Measurements from ENCODE around the gene TLX1.
A peak's percentile ranks its signal among the peaks of the same experiment; 100 is the strongest.
"Not testable (repeated sequence)": the region's sequence is repeated elsewhere in the genome, so short reads cannot be mapped to it uniquely, and the experiment has no call there.

The TLX1 gene

DNA sequence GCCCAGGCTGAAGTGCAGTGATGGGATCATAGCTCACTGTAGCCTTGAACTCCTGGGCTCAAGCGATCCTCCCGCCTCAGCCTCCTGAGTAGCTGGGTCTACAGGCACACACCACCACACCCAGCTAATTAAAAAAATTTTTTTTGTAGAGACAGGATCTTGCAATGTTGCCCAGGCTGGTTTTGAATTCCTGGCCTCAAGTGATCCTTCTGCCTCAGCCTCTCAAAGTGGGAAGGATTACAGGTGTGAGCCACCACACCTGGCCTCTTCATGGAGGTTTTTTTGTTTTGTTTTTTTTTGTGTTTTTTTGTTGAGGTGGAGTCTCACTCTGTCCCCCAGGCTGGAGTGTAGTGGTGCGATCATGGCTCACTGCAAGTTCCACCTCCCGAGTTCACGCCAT, 23.4 kb downstream of the TLX1 start:
- DNase-seq, result not testable (repeated sequence)

DNA sequence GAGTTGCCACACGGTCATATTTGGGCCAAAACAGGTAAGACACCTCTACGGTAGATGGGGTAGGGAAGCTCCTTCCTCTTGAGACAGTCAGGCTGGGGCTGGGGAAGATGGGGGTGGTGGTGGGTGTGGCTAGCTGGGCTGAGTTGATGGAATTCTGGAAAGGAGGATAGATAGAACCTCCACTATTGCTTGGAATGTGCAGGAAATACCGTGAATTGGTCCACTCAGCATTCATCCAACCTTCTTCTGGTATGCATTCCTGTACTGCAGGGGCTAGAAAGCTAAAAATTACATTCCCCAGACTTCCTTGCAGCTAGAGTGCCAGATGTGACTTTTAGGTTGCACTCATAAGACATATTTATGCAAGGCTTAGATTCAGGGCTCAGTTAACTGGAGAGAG, 24.8 kb downstream of the TLX1 start:
- DNase-seq, result no peak

DNA sequence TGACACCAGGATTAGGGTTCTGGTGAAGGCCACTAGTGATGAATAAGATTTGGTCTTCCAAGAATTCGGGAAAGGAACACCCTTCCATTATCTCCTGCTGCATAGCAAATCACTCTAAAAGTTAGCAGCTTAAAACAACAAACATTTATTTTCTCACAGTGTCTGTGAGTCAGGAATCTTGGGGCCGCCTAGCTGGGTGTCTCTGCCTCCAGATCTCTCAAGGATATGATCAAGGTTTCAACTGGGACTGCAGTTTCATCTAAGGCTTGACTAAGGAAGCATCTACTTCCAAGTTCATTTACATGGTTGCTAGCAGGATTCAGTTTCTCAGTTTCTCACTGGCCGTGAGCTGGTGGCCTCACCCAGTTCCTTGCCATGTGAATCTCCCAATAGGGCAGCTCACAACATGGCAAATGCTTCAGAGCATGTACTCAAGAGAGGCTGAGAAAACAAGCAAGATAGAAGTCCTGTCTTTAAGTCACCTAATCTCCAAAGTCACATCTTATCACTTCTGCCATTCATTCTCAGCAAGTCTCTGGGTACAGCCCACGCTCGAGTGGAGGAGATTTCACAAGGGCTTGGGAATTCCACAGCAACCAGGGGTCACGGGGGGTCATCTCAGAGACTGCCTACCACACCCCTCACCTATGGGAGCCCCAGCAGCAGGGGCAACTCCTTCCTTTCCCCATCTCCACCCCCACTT, 26.8 kb downstream of the TLX1 start:
- no peak for DNase-seq

DNA sequence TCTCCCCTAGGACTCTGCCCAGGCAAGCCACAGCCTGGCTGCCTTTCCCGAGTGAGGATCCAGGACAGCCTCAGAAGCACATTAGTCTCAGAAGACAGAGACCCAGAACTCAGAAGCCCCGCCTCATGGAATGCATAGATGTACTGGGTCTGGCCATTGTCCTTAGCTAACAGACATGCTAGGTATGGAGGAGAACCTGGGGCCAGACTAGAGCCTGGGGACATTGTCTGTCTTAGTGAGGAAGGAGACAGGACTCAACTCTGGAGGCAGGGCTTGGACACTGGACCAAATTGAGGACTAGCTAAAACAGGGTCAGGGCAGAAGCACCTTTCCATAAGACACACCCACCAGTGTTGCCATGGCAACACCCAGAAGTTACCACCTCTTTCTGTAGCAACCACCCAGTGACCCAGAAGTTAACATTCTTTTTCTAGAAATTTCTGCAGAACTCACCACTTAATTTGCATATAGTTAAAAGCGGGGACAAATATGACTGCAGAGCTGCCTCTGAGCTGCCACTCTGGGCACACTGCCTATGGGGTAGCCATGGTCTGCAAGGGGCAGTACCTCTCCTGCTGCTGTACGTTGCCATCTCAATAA, 27.5 kb downstream of the TLX1 start:
- DNase-seq, result no peak

DNA sequence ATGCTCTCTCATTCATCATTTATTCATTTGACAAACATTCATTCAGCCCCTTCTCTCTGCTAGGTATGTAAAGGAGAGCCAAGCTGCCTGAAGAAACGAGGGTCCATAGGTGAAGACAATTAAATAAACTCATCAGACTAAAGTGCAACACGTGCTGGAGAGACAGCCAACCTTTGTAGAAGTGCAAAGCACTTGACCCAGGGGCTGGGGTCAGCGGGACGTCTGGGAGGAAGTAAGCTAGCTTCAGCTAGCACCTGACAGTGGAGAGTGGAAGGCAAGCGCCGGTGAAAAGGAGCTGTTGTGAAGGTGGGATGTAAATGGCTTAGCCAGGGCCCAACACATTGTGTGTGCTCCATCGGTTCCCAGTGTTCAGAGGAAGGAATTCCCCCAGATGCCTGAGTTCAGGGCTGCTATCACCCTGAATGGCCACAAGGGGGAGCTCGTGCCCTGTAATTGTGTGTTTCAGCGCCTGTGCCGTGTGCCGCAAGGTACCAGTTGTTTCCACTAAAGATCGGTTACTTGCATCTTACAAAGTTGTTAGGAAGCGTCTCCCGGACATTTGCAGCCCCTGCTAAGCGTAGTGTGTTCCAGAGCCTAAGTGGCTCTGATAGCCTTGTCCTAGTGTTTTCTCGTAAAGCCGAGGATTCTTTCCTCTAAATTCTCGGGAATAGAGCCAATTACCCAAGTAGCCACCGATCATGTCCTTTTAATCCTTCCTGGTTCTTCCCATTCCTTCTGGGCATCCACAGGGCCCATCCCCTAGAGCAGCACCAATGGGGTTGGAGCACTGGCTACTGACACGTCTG, 30.6 kb downstream of the TLX1 start:
- peak; percentile 46 to 59 for DNase-seq

DNA sequence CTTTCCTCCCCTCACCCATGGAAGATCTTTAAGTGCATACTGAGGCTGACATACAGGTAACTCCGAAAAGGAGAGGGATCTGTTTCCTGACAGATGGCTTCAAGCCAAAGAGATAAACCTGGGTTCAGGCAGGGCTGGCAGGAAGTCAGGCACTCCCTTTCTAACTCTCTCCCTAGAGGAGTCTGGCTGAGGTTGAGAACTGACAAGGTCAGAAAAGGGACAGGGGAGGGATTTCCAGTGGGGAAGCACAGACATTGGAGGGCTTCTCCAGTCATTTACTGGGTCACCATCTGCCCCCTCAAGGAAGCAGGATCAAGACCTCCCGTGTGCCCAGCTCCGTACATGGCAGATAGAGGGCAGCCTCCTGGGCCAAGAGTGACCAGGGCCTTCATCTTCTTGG, 31.6 kb downstream of the TLX1 start:
- no peak for DNase-seq

DNA sequence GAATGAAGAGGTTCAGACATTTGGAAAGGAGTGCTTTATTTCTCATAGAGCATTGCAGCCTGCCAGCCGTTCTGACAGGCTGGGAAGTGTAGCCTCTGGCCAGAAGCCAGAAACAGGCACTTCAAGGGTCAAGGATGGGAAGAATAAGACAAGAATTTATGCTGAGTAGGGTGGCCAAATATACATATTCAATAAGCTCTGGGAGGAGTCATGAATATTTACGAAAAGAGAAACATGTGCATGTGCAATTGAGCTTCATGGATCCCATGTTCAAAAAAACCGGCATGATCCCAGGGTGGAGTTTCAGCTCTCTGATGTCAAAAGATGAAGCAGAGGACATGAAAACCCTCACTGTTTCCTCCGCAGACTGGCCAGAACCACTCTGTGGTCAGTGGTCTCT, 32.9 kb downstream of the TLX1 start:
- no peak for DNase-seq

DNA sequence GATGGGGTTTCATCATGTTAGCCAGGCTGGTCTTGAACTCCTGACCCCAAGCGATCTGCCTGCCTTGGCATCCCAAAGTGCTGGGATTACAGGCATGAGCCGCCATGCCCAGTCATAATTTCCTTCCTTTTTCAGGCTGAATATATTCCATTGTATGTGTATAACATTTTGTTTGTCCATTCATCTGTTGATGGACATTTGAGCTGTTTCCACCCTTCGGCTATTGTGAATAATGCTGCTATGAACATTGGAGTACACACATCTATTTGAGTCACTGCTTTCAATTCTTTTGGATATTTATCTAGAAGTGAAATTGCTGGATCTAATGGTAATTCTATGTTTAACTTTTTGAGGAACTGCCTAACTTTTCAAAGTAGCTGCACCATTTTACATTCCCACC, 34.6 kb downstream of the TLX1 start:
- DNase-seq, result no peak

DNA sequence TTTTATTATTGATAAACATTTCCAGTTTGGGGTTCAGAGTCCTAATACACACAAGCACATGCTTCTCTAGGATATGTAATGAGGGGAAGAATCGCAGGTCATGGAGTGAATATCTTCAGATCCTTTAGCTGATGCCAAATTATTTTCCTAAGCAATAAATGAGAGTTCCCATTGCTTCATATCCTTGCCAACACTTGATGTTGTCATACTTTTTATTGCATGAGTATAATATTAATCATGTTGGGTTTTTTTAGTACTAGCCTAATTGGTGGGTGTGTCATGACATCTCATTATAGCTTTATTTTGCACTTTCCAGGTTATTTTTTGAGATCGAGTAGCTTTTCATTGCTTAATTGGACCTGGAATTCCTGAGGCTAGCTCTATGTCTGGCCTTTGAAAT, 35.3 kb downstream of the TLX1 start:
- DNase-seq, result no peak

DNA sequence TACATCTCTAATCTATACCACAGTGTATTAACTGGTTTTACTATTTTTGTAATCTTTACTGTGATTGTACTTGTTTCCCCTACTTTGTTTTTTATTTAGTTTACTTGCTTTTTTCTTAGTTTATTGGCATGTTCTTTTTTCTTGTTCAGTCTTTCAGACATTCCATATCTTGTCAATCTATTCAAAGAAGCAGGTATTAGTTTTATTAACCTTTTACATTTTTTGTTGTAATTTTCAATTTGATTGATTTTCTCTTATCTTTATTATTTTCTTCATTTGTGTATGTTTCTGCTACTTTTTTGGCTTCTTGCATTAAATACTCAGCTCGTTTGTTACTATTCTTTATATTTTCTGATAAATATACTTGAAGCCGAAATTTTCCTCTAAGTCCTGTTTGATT, 41.6 kb downstream of the TLX1 start:
- DNase-seq, result no peak

DNA sequence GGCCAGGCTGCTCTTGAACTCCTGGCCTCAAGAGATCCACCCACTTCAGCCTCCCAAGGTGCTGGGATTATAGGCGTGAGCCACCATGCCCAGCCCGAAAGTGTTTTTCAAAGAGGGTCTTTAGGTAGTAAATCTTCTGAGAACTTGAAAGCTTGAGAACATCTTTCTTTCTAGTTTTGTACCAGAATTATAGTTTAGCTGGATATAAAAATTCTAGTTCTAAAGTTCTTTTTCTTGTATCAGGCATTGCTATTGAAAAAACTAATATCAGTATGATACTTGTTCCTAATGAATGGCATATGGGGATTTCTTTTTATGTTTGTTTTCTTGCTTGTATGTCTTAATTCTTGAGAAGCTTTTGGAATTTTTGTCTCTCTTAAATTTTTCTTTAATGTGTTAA, 43.2 kb downstream of the TLX1 start:
- no peak for DNase-seq

DNA sequence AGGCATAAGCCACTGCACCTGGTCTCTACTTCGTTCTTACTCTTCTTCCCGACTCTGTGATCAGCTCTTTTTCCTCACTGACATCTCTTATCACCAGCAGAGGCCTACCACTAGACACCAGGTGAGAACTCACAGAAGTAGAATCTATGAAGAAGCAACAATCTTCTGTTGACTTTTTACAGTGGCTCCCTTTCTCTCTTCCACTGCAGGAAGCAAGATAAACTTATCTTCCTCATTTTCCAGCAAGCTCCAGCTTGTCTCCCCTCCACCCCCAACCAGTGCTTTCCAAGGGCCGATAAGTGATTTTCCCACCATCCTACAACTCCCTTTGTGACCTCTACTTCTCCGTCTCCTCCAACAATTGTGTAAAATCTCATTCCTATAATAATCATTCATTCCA, 45.5 kb downstream of the TLX1 start:
- DNase-seq, result no peak

DNA sequence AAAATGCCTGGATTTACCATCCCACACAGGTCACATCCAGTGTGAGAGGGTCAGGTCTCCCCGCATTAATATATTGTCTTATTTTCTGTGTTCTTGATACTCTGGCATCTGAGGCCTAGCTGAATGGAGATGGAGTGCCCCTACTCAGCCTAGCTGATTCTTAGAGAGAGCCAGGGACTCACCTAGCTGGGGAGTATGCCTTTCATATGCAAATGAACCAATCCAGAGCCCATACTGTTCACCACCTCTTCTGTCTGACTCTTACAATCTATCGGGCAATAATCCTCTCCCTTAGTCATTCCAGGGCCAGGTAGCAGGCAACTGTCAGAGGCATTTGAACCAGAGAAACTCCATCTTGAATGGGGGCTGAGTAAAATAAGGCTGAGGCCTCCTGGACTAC, 51.8 kb downstream of the TLX1 start:
- DNase-seq, result no peak

DNA sequence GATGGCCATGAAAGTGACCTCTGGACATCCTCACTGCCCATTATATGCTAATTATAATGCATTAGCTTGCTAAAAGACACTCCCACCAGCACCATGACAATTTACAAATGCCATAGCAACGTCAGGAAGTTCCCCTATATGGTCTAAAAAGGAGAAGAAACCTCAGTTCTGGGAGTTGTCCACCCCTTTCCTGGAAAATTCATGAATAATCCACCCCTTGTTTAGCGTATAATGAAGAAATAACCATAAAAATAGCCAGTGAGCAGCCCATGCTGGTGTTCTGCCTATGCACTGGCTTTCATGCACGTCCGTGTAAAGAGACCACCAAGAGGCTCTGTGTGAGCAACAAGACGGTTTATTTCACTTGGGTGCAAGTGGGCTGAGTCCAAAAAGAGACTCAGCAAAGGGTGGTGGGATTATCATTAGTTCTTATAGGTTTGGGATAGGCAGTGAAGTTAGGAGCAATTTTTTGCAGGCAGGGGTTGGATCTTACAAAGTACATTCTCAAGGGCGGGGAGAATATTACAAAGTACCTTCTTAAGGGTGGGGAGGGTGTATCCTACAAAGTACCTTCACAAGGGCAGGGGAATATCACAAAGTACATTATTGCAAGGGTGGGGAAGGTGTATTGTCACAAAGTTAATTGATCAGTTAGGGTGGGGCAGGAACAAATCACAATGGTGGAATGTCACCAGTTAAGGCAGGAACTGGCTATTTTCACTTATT, 52.5 kb downstream of the TLX1 start:
- no peak for DNase-seq
